ENCODE measurements around the gene TUBB2B. TPM values are rescaled to one million over a fixed set of nuclear protein-coding genes. Genes with fewer than 3 reads are reported as not detected.

The TUBB2B gene
- polyA plus RNA-seq, 1 experiment, result 4.7 TPM

GRCh38 chr6:3258720-3259490, 31.5 kb upstream of the TUBB2B start, which contains the start of gene PSMG4:
PSMG4 (plus strand) TSS chr6:3258947; CDS start chr6:3259023, 76 bp downstream.
- CTCF ChIA-PET, result interaction anchor here (3.6 kb wide), 1 partner anchor 8 kb away, joined by 19 read pairs; no protein-coding TSS in a partner anchor
- peak within 1 kb of the TSS; percentile 47 for H3K27ac ChIP-seq (ENCODE audit: low read depth, low read length)
- H3K9me3 ChIP-seq (ENCODE audit: control insufficient read depth, insufficient read depth, low read length), result no peaks in the 10 kb centered on the region

DNA sequence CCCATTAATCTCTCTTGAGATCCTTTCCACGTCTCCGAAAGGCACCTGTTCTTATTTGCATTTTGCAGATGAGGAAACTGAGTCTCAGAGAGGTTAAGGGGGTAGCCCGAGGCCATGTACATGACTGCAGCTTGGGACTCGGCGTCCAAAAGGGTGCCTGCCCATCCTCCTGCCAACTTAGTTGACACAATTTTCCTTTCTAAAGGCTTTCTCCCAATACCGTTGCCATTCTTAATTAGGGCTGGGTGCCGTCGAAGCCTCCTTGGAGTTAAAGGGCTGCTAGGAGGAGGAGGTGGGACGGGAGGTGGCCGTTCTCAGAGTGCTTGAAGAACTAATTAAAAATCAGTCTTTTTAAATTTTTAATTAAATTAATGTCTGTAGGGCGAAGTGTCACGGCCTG, 30.7 kb upstream of the TUBB2B start:
- POLR2A ChIA-PET, result interaction anchor here (0.6 to 2.3 kb wide), 3 partner anchors 11 to 732 kb away, joined by 4 to 13 read pairs (median 5); partner anchors contain the start of gene TUBB2A
- CTCF ChIA-PET, result interaction anchor here (1.3 kb wide), 1 partner anchor 101 kb away, joined by 3 read pairs; the partner anchor contains the start of gene TUBB2A
- DNase-seq (ENCODE audit: low read depth, low spot score), result no peak

More at GRCh38 chr6:3258720-3259490, 31.5 kb upstream of the TUBB2B start, which contains the start of gene PSMG4:
- no peak for TF ChIP-seq CTCF (IDR thresholded peaks at IDR 0.05; ENCODE audit: low read depth, low read length)
- peak; percentile 65 for DNase-seq (ENCODE audit: low read depth, low spot score)
- POLR2A ChIA-PET, result interaction anchor here (0.6 to 2.3 kb wide), 3 partner anchors 12 to 731 kb away, joined by 4 to 13 read pairs (median 5); partner anchors contain the start of gene TUBB2A
- H3K4me3 ChIP-seq (ENCODE audit: low read depth, low read length), result peak within 1 kb of the TSS; percentile 98
- peaks cover 15% of the 10 kb centered on the region for H3K27me3 ChIP-seq (ENCODE audit: control insufficient read depth, insufficient read depth, low read length)

DNA sequence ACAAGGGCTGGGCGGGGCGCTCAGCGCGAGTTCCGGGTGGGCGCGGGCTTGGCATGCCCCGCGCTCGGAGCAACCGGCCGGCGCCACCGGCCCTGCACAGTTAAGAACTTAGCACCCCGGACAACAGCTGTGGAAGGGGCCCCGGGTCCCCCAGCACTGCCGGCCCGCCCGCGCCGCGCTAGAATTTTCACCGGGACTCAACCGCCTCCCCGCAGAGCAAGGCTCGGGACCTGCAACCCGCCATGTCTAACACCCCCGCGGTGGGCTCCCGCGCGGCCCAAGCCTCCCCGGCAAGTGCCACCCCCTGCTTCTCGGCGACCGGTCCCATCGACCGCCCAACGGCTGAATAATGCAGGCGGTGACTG, 26.1 kb upstream of the TUBB2B start:
- DNase-seq (ENCODE audit: low read depth, low spot score), result no peak
- ChIA-PET POLR2A (interaction anchor here (1.3 kb wide), 1 partner anchor 95 kb away, joined by 3 read pairs; no protein-coding TSS in a partner anchor), CTCF (no interaction called here)
- Histone ChIP-seq H3K9me3 (ENCODE audit: control insufficient read depth, insufficient read depth, low read length) (peaks cover 4% of the 10 kb centered on the region; the same call in 1 of the 2 replicates), H3K4me3 (ENCODE audit: low read depth, low read length) (no peak overlapping the region), H3K27me3 (ENCODE audit: control insufficient read depth, insufficient read depth, low read length) (peaks cover 15% of the 10 kb centered on the region), H3K27ac (ENCODE audit: low read depth, low read length) (no peak overlapping the region)
- TF ChIP-seq CTCF (IDR thresholded peaks at IDR 0.05; ENCODE audit: low read depth, low read length), result no peak

More for the DNA sequence above, 30.7 kb upstream of the TUBB2B start:
- Histone ChIP-seq H3K27me3 (ENCODE audit: control insufficient read depth, insufficient read depth, low read length) (peaks cover 15% of the 10 kb centered on the region), H3K9me3 (ENCODE audit: control insufficient read depth, insufficient read depth, low read length) (peaks cover 4% of the 10 kb centered on the region; the same call in 1 of the 2 replicates), H3K27ac (ENCODE audit: low read depth, low read length) (no peak overlapping the region), H3K4me3 (ENCODE audit: low read depth, low read length) (peak overlapping the region; percentile 98)
- TF ChIP-seq CTCF (IDR thresholded peaks at IDR 0.05; ENCODE audit: low read depth, low read length), result no peak

- H3K4me3 ChIP-seq (ENCODE audit: low read depth, low read length), result no peak overlapping the region
- DNase-seq (ENCODE audit: low read depth, low spot score), result no peak
- H3K27ac ChIP-seq (ENCODE audit: low read depth, low read length), result no peak overlapping the region
- POLR2A ChIA-PET, result no interaction called here
- TF ChIP-seq CTCF (IDR thresholded peaks at IDR 0.05; ENCODE audit: low read depth, low read length), result no peak
- peaks cover 4% of the 10 kb centered on the region; the same call in 1 of the 2 replicates for H3K9me3 ChIP-seq (ENCODE audit: control insufficient read depth, insufficient read depth, low read length)
- CTCF ChIA-PET, result interaction anchor here (6.8 kb wide), 1 partner anchor 124 kb away, joined by 119 read pairs; no protein-coding TSS in a partner anchor
- H3K27me3 ChIP-seq (ENCODE audit: control insufficient read depth, insufficient read depth, low read length), result peaks cover 15% of the 10 kb centered on the region
Measured at GRCh38 chr6:3252861-3253596, 25.6 kb upstream of the TUBB2B start.

Measured in AG04450 (cell line).